Spinal cord (tissue), 10 donors: Measurements from ENCODE around the gene CLDN25. TPM values are rescaled to one million over a fixed set of nuclear protein-coding genes. Genes with fewer than 3 reads are reported as not detected.

ENCODE experiments used
- DNase-seq, 6 donors: peaks; one replicate each; pipeline versions ENCODE4 v3.0.0 to v3.0.0-alpha.2; 2013 to 2015; ENCODE audit warnings: low spot score in 6 of 6, low read depth in 4 of 6
- H3K27ac ChIP-seq: one replicate; pipeline ENCODE4 v1.5.1; 2013; ENCODE audit warnings: low read depth, low read length, control low read depth
- H3K27me3 ChIP-seq: one replicate; pipeline ENCODE4 v1.6.1; 2013; ENCODE audit warnings: low read length; ENCODE audit not compliant: control insufficient read depth, insufficient read depth
- H3K36me3 ChIP-seq: one replicate; pipeline ENCODE4 v1.6.1; 2013; ENCODE audit warnings: low read length; ENCODE audit not compliant: control insufficient read depth, insufficient read depth
- H3K4me1 ChIP-seq: one replicate; pipeline ENCODE4 v1.6.1; 2013; ENCODE audit warnings: low read length; ENCODE audit not compliant: control insufficient read depth, insufficient read depth
- H3K4me3 ChIP-seq: one replicate; pipeline ENCODE4 v1.5.1; 2013; ENCODE audit warnings: low read depth, low read length, control low read depth
- H3K9me3 ChIP-seq: one replicate; pipeline ENCODE4 v1.6.1; 2013; ENCODE audit warnings: low read length; ENCODE audit not compliant: control insufficient read depth, insufficient read depth
- WGBS: methylation state at CpG from one replicate; pipeline ENCODE4 v1.1.5; 2013; ENCODE audit warnings: missing lambda C conversion rate; ENCODE audit not compliant: insufficient coverage; 5-methylcytosine and 5-hydroxymethylcytosine counted together
- polyA plus RNA-seq, 2 donors: library from polyadenylated mRNA; unstranded; fragments of 120-200 nt; gene quantifications; one replicate each; pipeline ENCODE4 v1.2.1, GENCODE V29; 2013; ENCODE audit not compliant: insufficient read length in 2 of 2
- total RNA-seq, 2 donors: library from RNA; depleted of rRNA in 1 of 2; stranded (reverse); fragments of 120-200 nt in 1 of 2; fragments of >200 nt in 1 of 2; gene quantifications; one replicate each; pipeline versions ENCODE4 v1.2.3 to v1.2.4, GENCODE V29; 2013 to 2014
- donor health status: healthy.

Gene CLDN25
- total and polyA plus RNA-seq, 4 donors, result not detected

GRCh38 chr11:113802621-113803020, 23.0 kb downstream of the CLDN25 start:
- H3K4me1 ChIP-seq, result no peaks in the 10 kb centered on the region
- no peaks in the 10 kb centered on the region for H3K27me3 ChIP-seq
- no peak overlapping the region for H3K4me3 ChIP-seq
- peaks cover 21% of the 10 kb centered on the region for H3K36me3 ChIP-seq
- no peak overlapping the region for H3K27ac ChIP-seq
- no peak for DNase-seq
- no peaks in the 10 kb centered on the region for H3K9me3 ChIP-seq

GRCh38 chr11:113805640-113806039, 26.0 kb downstream of the CLDN25 start:
- no peak overlapping the region for H3K4me3 ChIP-seq
- H3K9me3 ChIP-seq, result no peaks in the 10 kb centered on the region
- H3K4me1 ChIP-seq, result no peaks in the 10 kb centered on the region
- H3K27ac ChIP-seq, result no peak overlapping the region
- no peaks in the 10 kb centered on the region for H3K27me3 ChIP-seq
- DNase-seq, result no peak
- H3K36me3 ChIP-seq, result peaks cover 23% of the 10 kb centered on the region

GRCh38 chr11:113806406-113806805, 26.8 kb downstream of the CLDN25 start:
- WGBS, result no CpG with 5 or more reads among the region's 2 CpGs
- no peaks in the 10 kb centered on the region for H3K27me3 ChIP-seq
- peak in 1 of 6 donors; percentile 6 for DNase-seq
- no peak overlapping the region for H3K27ac ChIP-seq
- H3K36me3 ChIP-seq, result peaks cover 22% of the 10 kb centered on the region
- H3K9me3 ChIP-seq, result no peaks in the 10 kb centered on the region
- no peak overlapping the region for H3K4me3 ChIP-seq
- H3K4me1 ChIP-seq, result no peaks in the 10 kb centered on the region

GRCh38 chr11:113808931-113809330, 29.3 kb downstream of the CLDN25 start:
- Histone ChIP-seq H3K4me1 (no peaks in the 10 kb centered on the region), H3K4me3 (no peak overlapping the region), H3K27me3 (no peaks in the 10 kb centered on the region), H3K27ac (no peak overlapping the region), H3K9me3 (no peaks in the 10 kb centered on the region), H3K36me3 (peaks cover 20% of the 10 kb centered on the region)
- WGBS, result no CpG with 5 or more reads among the region's 2 CpGs
- no peak for DNase-seq

GRCh38 chr11:113814181-113814580, 34.6 kb downstream of the CLDN25 start:
- Histone ChIP-seq H3K4me3 (no peak overlapping the region), H3K4me1 (no peaks in the 10 kb centered on the region), H3K36me3 (peaks cover 19% of the 10 kb centered on the region), H3K27ac (no peak overlapping the region), H3K9me3 (no peaks in the 10 kb centered on the region), H3K27me3 (no peaks in the 10 kb centered on the region)
- no peak for DNase-seq

- Histone ChIP-seq H3K27ac (no peak overlapping the region), H3K36me3 (peaks cover 19% of the 10 kb centered on the region), H3K27me3 (no peaks in the 10 kb centered on the region), H3K4me1 (no peaks in the 10 kb centered on the region), H3K9me3 (no peaks in the 10 kb centered on the region), H3K4me3 (no peak overlapping the region)
- no peak for DNase-seq
- WGBS, result 67% methylated on average over 1 of the region's 1 CpG
These were observed 37.6 kb downstream of the CLDN25 start for GRCh38 chr11:113817162-113817561.

- H3K4me1 ChIP-seq, result no peaks in the 10 kb centered on the region
- H3K27me3 ChIP-seq, result no peaks in the 10 kb centered on the region
- H3K4me3 ChIP-seq, result no peak overlapping the region
- no peak for DNase-seq
- H3K9me3 ChIP-seq, result no peaks in the 10 kb centered on the region
- no CpG with 5 or more reads among the region's 6 CpGs for WGBS
- H3K27ac ChIP-seq, result no peak overlapping the region
- H3K36me3 ChIP-seq, result peaks cover 24% of the 10 kb centered on the region
These were observed 38.0 kb downstream of the CLDN25 start for GRCh38 chr11:113817626-113818025.

GRCh38 chr11:113818426-113818825, 38.8 kb downstream of the CLDN25 start:
- no peak overlapping the region for H3K4me3 ChIP-seq
- WGBS, result 100% methylated on average over 2 of the region's 3 CpGs

GRCh38 chr11:113827477-113827876, 47.9 kb downstream of the CLDN25 start:
- Histone ChIP-seq H3K27ac (no peak overlapping the region), H3K27me3 (no peaks in the 10 kb centered on the region), H3K4me3 (no peak overlapping the region), H3K4me1 (no peaks in the 10 kb centered on the region), H3K36me3 (peaks cover 14% of the 10 kb centered on the region), H3K9me3 (no peaks in the 10 kb centered on the region)
- no CpG with 5 or more reads among the region's 3 CpGs for WGBS
- no peak for DNase-seq

More at GRCh38 chr11:113818426-113818825, 38.8 kb downstream of the CLDN25 start:
- no peak for DNase-seq
- H3K36me3 ChIP-seq, result peaks cover 24% of the 10 kb centered on the region
- no peak overlapping the region for H3K27ac ChIP-seq
- H3K27me3 ChIP-seq, result no peaks in the 10 kb centered on the region
- no peaks in the 10 kb centered on the region for H3K9me3 ChIP-seq
- H3K4me1 ChIP-seq, result no peaks in the 10 kb centered on the region

- WGBS, result no CpG with 5 or more reads among the region's 1 CpG
- H3K4me3 ChIP-seq, result no peak overlapping the region
- H3K9me3 ChIP-seq, result no peaks in the 10 kb centered on the region
- H3K36me3 ChIP-seq, result peaks cover 12% of the 10 kb centered on the region
- no peaks in the 10 kb centered on the region for H3K4me1 ChIP-seq
- H3K27me3 ChIP-seq, result no peaks in the 10 kb centered on the region
- DNase-seq, result peak in 2 of 6 donors; percentile 20 to 49
- H3K27ac ChIP-seq, result no peak overlapping the region
These were observed 48.6 kb downstream of the CLDN25 start for GRCh38 chr11:113828191-113828590.
